PC-3 (cell line): Measurements from ENCODE around the gene SPATA7.

Source experiments
- EZH2 ChIP-seq: fragments of 300-600 bp; sonication (generic); IDR thresholded peaks from one replicate; pipeline ENCODE4 v1.6.1; 2017; ENCODE audit warnings: antibody characterized with exemption, mild to moderate bottlenecking, low read length; ENCODE audit not compliant: unreplicated experiment
- TF ChIP-seq, protein P1 (sequence below): fragments of 300-600 bp; sonication (generic); conservative IDR thresholded peaks from 2 replicates; pipeline ENCODE4 v1.5.1; 2017; ENCODE audit warnings: antibody characterized with exemption, low read depth, mild to moderate bottlenecking, low read length

DNA sequence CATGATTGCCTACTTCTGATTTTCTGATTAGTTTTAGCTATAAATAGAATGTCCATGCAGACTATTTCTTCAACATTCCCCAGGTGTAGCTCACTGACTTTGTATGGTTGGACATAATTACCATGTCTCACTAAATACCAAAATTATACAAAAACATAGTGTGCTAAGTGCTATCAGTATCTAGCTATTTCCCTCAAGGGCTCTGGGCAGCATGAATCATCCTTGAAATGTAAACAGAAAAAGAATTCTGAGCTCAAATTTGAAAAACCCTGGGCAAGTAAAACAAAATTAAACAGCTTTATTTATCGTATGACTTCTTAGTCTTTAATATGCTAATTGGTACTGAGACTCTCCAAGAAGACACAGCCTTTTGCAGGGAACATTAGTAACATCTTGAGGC, 82.9 kb downstream of the SPATA7 start:
- TF ChIP-seq, protein P1, sequence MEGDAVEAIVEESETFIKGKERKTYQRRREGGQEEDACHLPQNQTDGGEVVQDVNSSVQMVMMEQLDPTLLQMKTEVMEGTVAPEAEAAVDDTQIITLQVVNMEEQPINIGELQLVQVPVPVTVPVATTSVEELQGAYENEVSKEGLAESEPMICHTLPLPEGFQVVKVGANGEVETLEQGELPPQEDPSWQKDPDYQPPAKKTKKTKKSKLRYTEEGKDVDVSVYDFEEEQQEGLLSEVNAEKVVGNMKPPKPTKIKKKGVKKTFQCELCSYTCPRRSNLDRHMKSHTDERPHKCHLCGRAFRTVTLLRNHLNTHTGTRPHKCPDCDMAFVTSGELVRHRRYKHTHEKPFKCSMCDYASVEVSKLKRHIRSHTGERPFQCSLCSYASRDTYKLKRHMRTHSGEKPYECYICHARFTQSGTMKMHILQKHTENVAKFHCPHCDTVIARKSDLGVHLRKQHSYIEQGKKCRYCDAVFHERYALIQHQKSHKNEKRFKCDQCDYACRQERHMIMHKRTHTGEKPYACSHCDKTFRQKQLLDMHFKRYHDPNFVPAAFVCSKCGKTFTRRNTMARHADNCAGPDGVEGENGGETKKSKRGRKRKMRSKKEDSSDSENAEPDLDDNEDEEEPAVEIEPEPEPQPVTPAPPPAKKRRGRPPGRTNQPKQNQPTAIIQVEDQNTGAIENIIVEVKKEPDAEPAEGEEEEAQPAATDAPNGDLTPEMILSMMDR, result no peak
- no peak for TF ChIP-seq EZH2
